GM12878 (cell line): Measurements from ENCODE around the gene MASP1. TPM values are rescaled to one million over a fixed set of nuclear protein-coding genes. Genes with fewer than 3 reads are reported as not detected.

Experiments
- ATAC-seq: fragments of 200-7000 bp; cut with Tn5 transposase; 3 replicates; pipeline ENCODE4 v1.9.1; 2020; ENCODE audit warnings: mild to moderate bottlenecking, moderate library complexity
- BruUV-seq: library from RNA; stranded (reverse); fragments of 400-500 nt; replicated peaks from 2 replicates; lab custom pipeline; 2021; lab: Mats Ljungman, UMichigan
- CTCF ChIA-PET: fragments of 300-600 bp; sonication (Branson Sonifier 250); formaldehyde crosslinking; extraction: SDS; loops from one replicate; lab custom pipeline; 2021; ENCODE audit warnings: inconsistent platforms; lab: Yijun Ruan, JAX
- POLR2A ChIA-PET: fragments of 350-600 bp; formaldehyde crosslinking; extraction: SDS; loops from one replicate; lab custom pipeline; 2021; ENCODE audit warnings: inconsistent platforms; lab: Charles Lee
- RAD21 ChIA-PET: fragments of 300-600 bp; sonication (Branson Sonifier 250); formaldehyde crosslinking; loops from one replicate; lab custom pipeline; 2023; ENCODE audit warnings: antibody characterized with exemption; ENCODE audit not compliant: unreplicated experiment; lab: Charles Lee
- SMC1A ChIA-PET: fragments of 300-600 bp; sonication (Branson Sonifier 250); formaldehyde crosslinking; loops from one replicate; lab custom pipeline; 2023; ENCODE audit not compliant: unreplicated experiment, uncharacterized antibody; lab: Charles Lee
- DNase-seq: peaks from one replicate; pipeline ENCODE4 v3.0.0-alpha.2; 2011; ENCODE audit warnings: low read depth, low spot score
- FAIRE-seq: peaks from 3 replicates; lab custom pipeline; 2011; peaks lifted over from hg19 to GRCh38; lab: Jason Lieb, UNC
- H2AFZ ChIP-seq: 2 replicates; pipeline ENCODE4 v1.6.0; 2011; ENCODE audit warnings: low read depth, low read length, control low read depth; ENCODE audit not compliant: control insufficient read depth
- H3K27ac ChIP-seq: 2 replicates; pipeline ENCODE4 v1.5.1; 2011; ENCODE audit warnings: control low read depth; ENCODE audit not compliant: control insufficient read depth, insufficient read depth
- H3K27me3 ChIP-seq, 2 experiments: replicated peaks in 1 of 2; 2 replicates each; pipeline versions ENCODE4 v1.6.0 to v1.6.1; 2011; ENCODE audit warnings: low read length in 1 of 2; ENCODE audit not compliant: control insufficient read depth in 2 of 2, insufficient read depth in 2 of 2
- H3K36me3 ChIP-seq, 2 experiments: 2 replicates each; pipeline ENCODE4 v1.5.1; 2011; ENCODE audit warnings: low read length in 1 of 2; ENCODE audit not compliant: control insufficient read depth in 2 of 2, insufficient read depth in 2 of 2
- H3K4me1 ChIP-seq: 2 replicates; pipeline ENCODE4 v1.6.1; 2011; ENCODE audit warnings: mild to moderate bottlenecking, low read length, moderate library complexity, mixed read lengths; ENCODE audit not compliant: control insufficient read depth, insufficient read depth
- H3K4me2 ChIP-seq: 2 replicates; pipeline ENCODE4 v1.6.0; 2011; ENCODE audit warnings: control low read depth; ENCODE audit not compliant: control insufficient read depth, insufficient read depth
- H3K4me3 ChIP-seq: fragments of 200-600 bp; sonication (generic); 2 replicates; pipeline ENCODE4 v1.5.1; 2016
- H3K79me2 ChIP-seq: 2 replicates; pipeline ENCODE4 v1.6.0; 2011; ENCODE audit warnings: low read length; ENCODE audit not compliant: control insufficient read depth, insufficient read depth
- H3K9ac ChIP-seq: 2 replicates; pipeline ENCODE4 v1.8.0; 2011; ENCODE audit warnings: low read length, control low read depth, mixed read lengths; ENCODE audit not compliant: control insufficient read depth, insufficient read depth
- H3K9me3 ChIP-seq: replicated peaks from 3 replicates; pipeline ENCODE4 v1.5.1; 2011; ENCODE audit warnings: mild to moderate bottlenecking, low read length; ENCODE audit not compliant: control insufficient read depth, insufficient read depth
- H4K20me1 ChIP-seq: 2 replicates; pipeline ENCODE4 v1.6.0; 2011; ENCODE audit not compliant: control insufficient read depth, insufficient read depth
- LARP7 ChIP-seq: fragments of 450-650 bp; IDR thresholded peaks from 2 replicates; pipeline ENCODE4 v1.6.1; 2017; ENCODE audit warnings: mild to moderate bottlenecking
- MYC ChIP-seq: IDR thresholded peaks from 2 replicates; pipeline ENCODE4 v1.6.1; 2011; ENCODE audit warnings: mild to moderate bottlenecking, low read length, moderate library complexity, inconsistent platforms; ENCODE audit not compliant: insufficient read depth, insufficient replicate concordance, insufficient read length, severe bottlenecking
- YY1 ChIP-seq: IDR thresholded peaks from 2 replicates; pipeline ENCODE4 v1.6.1; 2011; ENCODE audit warnings: low read depth, mild to moderate bottlenecking, low read length
- ZBED1 ChIP-seq: IDR thresholded peaks from 2 replicates; pipeline ENCODE4 v1.6.1; 2016; ENCODE audit warnings: borderline replicate concordance
- WGBS: methylation state at CpG from one replicate; pipeline ENCODE4 v1.1.6; 2016; ENCODE audit warnings: low lambda C conversion rate; ENCODE audit not compliant: insufficient replicate concordance, insufficient coverage; ENCODE audit errors: missing lambda C conversion rate; 5-methylcytosine and 5-hydroxymethylcytosine counted together
- in situ Hi-C: fragments of 300-500 bp; cut with MboI; formaldehyde crosslinking; loops from 9 replicates; pipeline ENCODE4 v1.14.3; 2018; ENCODE audit warnings: mixed read lengths
- intact Hi-C: fragments of 100-400 bp; cut with micrococcal nuclease; formaldehyde crosslinking; loops from one replicate; pipeline ENCODE4 v1.14.2; 2022; ENCODE audit not compliant: unreplicated experiment
- polyA plus RNA-seq, 11 experiments: library from polyadenylated mRNA; depleted of rRNA in 4 of 11; unstranded in 6 of 11; stranded (reverse) in 5 of 11; fragments of >200 nt; fragmentation: Nextera tagmentation in 4 of 11; fragmentation: Illumina TruSeq in 1 of 11; extraction: Ambion mirVana in 4 of 11; extraction: Trizol in 1 of 11; gene quantifications; 1 replicate in 1 of 11; 2 replicates in 10 of 11; pipeline versions ENCODE4 v1.2.1 to v1.2.3, GENCODE V29; 2011 to 2016; ENCODE audit warnings: inconsistent platforms in 2 of 11, missing spikeins in 2 of 11, low read depth in 1 of 11
- total RNA-seq, 4 experiments: library from RNA; depleted of rRNA in 3 of 4; stranded (reverse); fragments of >200 nt in 3 of 4; fragmentation: Illumina TruSeq in 1 of 4; extraction: Trizol in 1 of 4; gene quantifications; 2 replicates each; pipeline versions ENCODE4 v1.2.1 to v1.2.3, GENCODE V29; 2013 to 2021
- TF ChIP-seq, protein P1 (sequence below): IDR thresholded peaks from 2 replicates; pipeline ENCODE4 v1.6.1; 2012; ENCODE audit warnings: low read depth, low read length, improper control_type of control experiment
- TF ChIP-seq, protein P2 (sequence below): fragments of 450-650 bp; IDR thresholded peaks from 2 replicates; pipeline ENCODE4 v1.6.1; 2016; ENCODE audit warnings: mild to moderate bottlenecking

MASP1 gene
- total and polyA plus RNA-seq, 10 of the 15 experiments (the other 5 are each of a cell fraction or from before 2014, with no cell fraction given): 0.05 TPM; not detected in 9

DNA sequence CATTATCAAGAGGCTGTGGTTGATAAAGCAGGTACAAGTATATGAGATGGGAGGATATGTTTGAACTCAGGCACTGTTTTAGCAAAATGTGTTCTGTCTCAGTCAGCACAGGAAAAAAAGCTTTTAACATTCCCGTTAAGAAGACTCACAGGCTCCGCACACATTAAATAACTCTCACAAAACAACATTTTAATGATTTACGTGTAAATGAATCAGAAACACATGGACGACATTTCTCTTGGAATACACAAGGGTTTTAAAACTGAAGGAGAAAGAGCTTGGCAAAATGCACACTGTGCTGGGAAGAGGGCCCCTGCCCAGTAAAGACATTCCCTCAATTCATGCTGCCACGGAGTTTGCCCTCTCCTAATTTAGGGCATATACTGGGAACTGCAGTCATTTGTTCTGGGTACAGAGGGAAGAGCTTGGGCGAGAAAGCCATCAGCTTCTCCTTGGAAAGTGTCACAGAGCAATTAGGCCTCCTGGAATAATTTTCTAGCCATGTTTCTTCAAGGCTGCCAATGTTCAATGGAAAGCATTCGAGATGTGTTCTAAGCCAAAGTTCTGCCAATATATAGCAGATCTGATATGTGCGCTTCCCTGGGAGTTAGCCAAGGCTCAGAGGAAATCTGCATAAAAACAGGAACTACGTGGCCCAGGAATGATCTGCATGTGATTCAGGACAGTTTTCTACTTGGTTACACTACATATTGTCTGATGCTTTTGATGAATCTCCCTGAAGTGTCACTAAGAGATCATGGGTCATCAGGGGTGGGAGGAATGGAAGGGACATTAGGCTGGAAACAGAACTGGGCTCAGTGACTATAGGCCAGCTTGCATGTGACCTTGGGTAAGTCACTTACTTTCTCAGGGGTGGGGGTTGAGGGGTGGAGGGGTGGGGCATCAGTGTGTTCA is 2.2 kb upstream of the MASP1 start:
- SMC1A ChIA-PET: no interaction called here
- CTCF ChIA-PET: interaction anchor here (1.6 to 2.0 kb wide), 3 partner anchors 26 to 75 kb away, joined by 3 to 7 read pairs (median 4); no protein-coding TSS in a partner anchor
- WGBS: 40% methylated on average over 9 of the region's 9 CpGs
- H3K4me3 ChIP-seq: no peak overlapping the region
- no TSS peak for BruUV-seq
- no peaks in the 10 kb centered on the region for H4K20me1 ChIP-seq
- RAD21 ChIA-PET: no interaction called here
- no peak for FAIRE-seq
- peaks cover 1 to 7% of the 10 kb centered on the region in 2 experiments; a peak in 2 of 4 replicates for H3K27me3 ChIP-seq
- no peak overlapping the region for H3K27ac ChIP-seq
- no peaks in the 10 kb centered on the region for H3K4me1 ChIP-seq
- no peak overlapping the region for H2AFZ ChIP-seq
- TF ChIP-seq YY1: no peak
- TF ChIP-seq, protein P1, sequence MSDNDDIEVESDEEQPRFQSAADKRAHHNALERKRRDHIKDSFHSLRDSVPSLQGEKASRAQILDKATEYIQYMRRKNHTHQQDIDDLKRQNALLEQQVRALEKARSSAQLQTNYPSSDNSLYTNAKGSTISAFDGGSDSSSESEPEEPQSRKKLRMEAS: no peak
- TF ChIP-seq ZBED1: no peak
- no peak for TF ChIP-seq MYC
- TF ChIP-seq, protein P2, sequence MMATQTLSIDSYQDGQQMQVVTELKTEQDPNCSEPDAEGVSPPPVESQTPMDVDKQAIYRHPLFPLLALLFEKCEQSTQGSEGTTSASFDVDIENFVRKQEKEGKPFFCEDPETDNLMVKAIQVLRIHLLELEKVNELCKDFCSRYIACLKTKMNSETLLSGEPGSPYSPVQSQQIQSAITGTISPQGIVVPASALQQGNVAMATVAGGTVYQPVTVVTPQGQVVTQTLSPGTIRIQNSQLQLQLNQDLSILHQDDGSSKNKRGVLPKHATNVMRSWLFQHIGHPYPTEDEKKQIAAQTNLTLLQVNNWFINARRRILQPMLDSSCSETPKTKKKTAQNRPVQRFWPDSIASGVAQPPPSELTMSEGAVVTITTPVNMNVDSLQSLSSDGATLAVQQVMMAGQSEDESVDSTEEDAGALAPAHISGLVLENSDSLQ: no peak
- no peak for TF ChIP-seq LARP7
- no peaks in the 10 kb centered on the region for H3K9me3 ChIP-seq
- no peak for DNase-seq
- POLR2A ChIA-PET: no interaction called here
- no peak overlapping the region for H3K9ac ChIP-seq
- H3K36me3 ChIP-seq: no peaks in the 10 kb centered on the region
- intact Hi-C loops (no loop called here), in situ Hi-C loops (no loop called here)
- no peak overlapping the region for H3K4me2 ChIP-seq
- H3K79me2 ChIP-seq: no peaks in the 10 kb centered on the region
- ATAC-seq: no peak
